GM19452 (cell line): Measurements from ENCODE around the gene ADRM1.

Source experiments
- ATAC-seq: cut with Tn5 transposase; IDR thresholded peaks from one replicate; pipeline ENCODE4 v1.9.1; 2021; ENCODE audit not compliant: unreplicated experiment

The ADRM1 gene

GRCh38 chr20:62353289-62354030 lies 50.7 kb downstream of the ADRM1 start:
- ATAC-seq: no peak

- ATAC-seq: no peak
These were observed 51.4 kb downstream of the ADRM1 start for GRCh38 chr20:62354031-62354808.

GRCh38 chr20:62354811-62355341 lies 52.1 kb downstream of the ADRM1 start:
- ATAC-seq: no peak

- ATAC-seq: no peak
These were observed 52.7 kb downstream of the ADRM1 start for GRCh38 chr20:62355516-62355877.

- ATAC-seq: no peak
These were observed 53.2 kb downstream of the ADRM1 start for GRCh38 chr20:62355878-62356588.

GRCh38 chr20:62356589-62357186 lies 53.9 kb downstream of the ADRM1 start:
- no peak for ATAC-seq

GRCh38 chr20:62357187-62357667 lies 54.4 kb downstream of the ADRM1 start:
- ATAC-seq: no peak

GRCh38 chr20:62357681-62358080 lies 54.9 kb downstream of the ADRM1 start:
- ATAC-seq: no peak
